ENCODE results near the gene OR6J1. TPM values are rescaled to one million over a fixed set of nuclear protein-coding genes. Genes with fewer than 3 reads are reported as not detected.

OR6J1 gene
- total and polyA plus RNA-seq, 2 of the 8 experiments (the other 6 are each of a cell fraction or from before 2014, with no cell fraction given) = not detected

DNA sequence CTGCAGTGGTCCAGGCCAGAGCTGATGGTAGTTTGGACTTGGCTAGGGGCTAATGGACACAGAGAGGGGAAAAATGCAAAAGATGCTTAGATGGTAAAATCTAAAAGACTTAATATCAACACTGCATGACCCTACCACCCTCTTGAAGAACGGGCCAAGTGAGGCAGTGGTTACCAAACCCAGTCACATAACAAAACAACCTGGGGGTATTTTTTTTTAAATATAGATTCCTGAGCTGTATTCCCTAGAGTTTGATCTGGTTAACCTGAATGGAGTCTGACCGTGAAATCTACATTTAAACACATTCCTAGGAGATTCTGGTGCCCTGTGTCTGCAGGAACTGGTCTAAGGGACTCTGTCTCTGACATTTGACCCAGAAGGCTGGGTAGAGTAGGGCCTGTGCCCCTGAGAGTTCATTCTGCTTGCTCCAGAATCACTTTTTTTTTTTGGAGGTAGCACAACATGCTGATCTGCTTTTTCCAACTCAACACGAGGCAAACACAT lies 30.4 kb downstream of the OR6J1 start:
- Histone ChIP-seq H2AK5ac (ENCODE audit: low read depth, low read length) (no peak overlapping the region; the same call in 1 of the 2 replicates), H2BK12ac (ENCODE audit: low read depth, low read length) (peak overlapping the region; percentile 5; the same call in 1 of the 2 replicates), H2BK5ac (ENCODE audit: low read depth, low read length) (no peak overlapping the region), H2BK15ac (ENCODE audit: low read length) (no peak overlapping the region), H3K36me3 (ENCODE audit: control insufficient read depth in 2 of 4, insufficient read depth in 4 of 4, low read length in 3 of 4) (peaks cover 5 to 20% (median 15%) of the 10 kb centered on the region in 4 experiments; a peak in 6 of 8 replicates), H3K4me1 (replicated peaks in 1 of 4; ENCODE audit: control insufficient read depth in 3 of 4, insufficient read depth in 4 of 4, low read length in 3 of 4) (peaks cover 0 to 8% (median under 1%) of the 10 kb centered on the region in 4 experiments; a peak in 3 of 7 replicates), H3K79me1 (ENCODE audit: low read depth, low read length) (no peaks in the 10 kb centered on the region), H3K18ac (ENCODE audit: extremely low read depth, low read length) (no peak overlapping the region), H3K9ac (replicated peaks in 1 of 4; ENCODE audit: extremely low read depth in 1 of 4, low read depth in 3 of 4, low read length in 3 of 4) (no peak overlapping the region), H3K4me2 (ENCODE audit: insufficient read depth in 1 of 2, low read depth in 2 of 2, low read length in 2 of 2) (no peak overlapping the region; a peak in 1 of 4 replicates), H3K56ac (replicated peaks; ENCODE audit: insufficient read length, low read depth, low read length) (no peak overlapping the region), H2BK120ac (replicated peaks; ENCODE audit: low read depth, low read length) (no peak overlapping the region), H4K91ac (replicated peaks; ENCODE audit: insufficient read length, low read length) (no peak overlapping the region), H3K27ac (ENCODE audit: low read depth, low read length) (no peak overlapping the region), H4K5ac (ENCODE audit: insufficient read length, low read depth, low read length) (no peak overlapping the region), H3K79me2 (ENCODE audit: control insufficient read depth in 1 of 2, insufficient read depth in 2 of 2, low read length in 2 of 2) (no peaks in the 10 kb centered on the region), H4K8ac (ENCODE audit: extremely low read depth, insufficient read depth, low read length) (no peak overlapping the region), H3K23ac (ENCODE audit: insufficient read length) (no peak overlapping the region), H3K14ac (ENCODE audit: insufficient read length) (no peak overlapping the region), H3K23me2 (ENCODE audit: low read depth, low read length) (no peaks in the 10 kb centered on the region), H2AFZ (ENCODE audit: low read length) (no peak overlapping the region), H4K20me1 (replicated peaks in 1 of 2; ENCODE audit: control insufficient read depth in 1 of 2, insufficient read depth in 2 of 2, low read length in 2 of 2) (no peaks in the 10 kb centered on the region), H3K4ac (replicated peaks; ENCODE audit: insufficient read length, low read depth, low read length) (no peak overlapping the region), H3K9me3 (ENCODE audit: insufficient read depth in 2 of 2, low read depth in 1 of 2, low read length in 1 of 2) (no peaks in the 10 kb centered on the region), H2BK20ac (ENCODE audit: low read length) (no peak overlapping the region), H3K27me3 (replicated peaks in 1 of 4; ENCODE audit: control insufficient read depth in 3 of 4, extremely low read depth in 1 of 4, insufficient read depth in 3 of 4, low read length in 3 of 4) (no peaks in the 10 kb centered on the region), H3K4me3 (ENCODE audit: extremely low read depth in 1 of 4, insufficient read depth in 2 of 4, low read depth in 3 of 4, low read length in 4 of 4) (no peak overlapping the region)
- no peak for FAIRE-seq
- 58% methylated on average over 3 of the region's 3 CpGs; no CpG with 5 or more reads in 1 of the 2 experiments for WGBS, 2 experiments (ENCODE audit: extremely low coverage in 1 of 2, insufficient coverage in 1 of 2, insufficient read length in 1 of 2, insufficient replicate concordance in 2 of 2, low coverage in 1 of 2, low lambda C conversion rate in 2 of 2, missing lambda C conversion rate in 1 of 2)
- DNase-seq (ENCODE audit: low read depth in 1 of 2, low spot score in 2 of 2) = no peak
- POLR2A ChIA-PET (ENCODE audit: partially characterized antibody) = interaction anchor here (0.9 kb wide), 1 partner anchor 15 kb away, joined by 3 read pairs; no protein-coding TSS in a partner anchor
- CTCF ChIA-PET (ENCODE audit: partially characterized antibody) = interaction anchor here (0.8 to 1.3 kb wide), 9 partner anchors 13 to 202 kb away, joined by 3 to 5 read pairs (median 4); partner anchors contain the start of genes ABHD4 and DAD1
- TF ChIP-seq MAFK (IDR thresholded peaks at IDR 0.05; ENCODE audit: low read depth, low read length) = no peak
- no peak for TF ChIP-seq BCL11A (IDR thresholded peaks at IDR 0.05; ENCODE audit: low read depth in 2 of 2, low read length in 2 of 2)
- no peak for TF ChIP-seq POU5F1 (IDR thresholded peaks at IDR 0.05; ENCODE audit: low read depth, low read length)
- no peak for TF ChIP-seq SUZ12 (IDR thresholded peaks at IDR 0.05; ENCODE audit: low read length)
- no peak for TF ChIP-seq JUND (IDR thresholded peaks at IDR 0.05; ENCODE audit: low read length)
- TF ChIP-seq SIX5 (IDR thresholded peaks at IDR 0.05; ENCODE audit: low read depth, low read length) = no peak
- TF ChIP-seq PHF8 (conservative IDR thresholded peaks at IDR 0.05; ENCODE audit: low read depth, low read length) = no peak
- no peak for TF ChIP-seq NANOG (IDR thresholded peaks at IDR 0.05; ENCODE audit: insufficient read depth, low read depth, low read length, poor library complexity, severe bottlenecking)
- no peak for TF ChIP-seq YY1 (IDR thresholded peaks at IDR 0.05; ENCODE audit: low read depth, low read length)
- TF ChIP-seq KDM5A (IDR thresholded peaks at IDR 0.05; ENCODE audit: low read length) = no peak
- TF ChIP-seq, protein P1, sequence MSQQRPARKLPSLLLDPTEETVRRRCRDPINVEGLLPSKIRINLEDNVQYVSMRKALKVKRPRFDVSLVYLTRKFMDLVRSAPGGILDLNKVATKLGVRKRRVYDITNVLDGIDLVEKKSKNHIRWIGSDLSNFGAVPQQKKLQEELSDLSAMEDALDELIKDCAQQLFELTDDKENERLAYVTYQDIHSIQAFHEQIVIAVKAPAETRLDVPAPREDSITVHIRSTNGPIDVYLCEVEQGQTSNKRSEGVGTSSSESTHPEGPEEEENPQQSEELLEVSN (IDR thresholded peaks at IDR 0.05) = no peak
- no peak for TF ChIP-seq BRCA1 (IDR thresholded peaks at IDR 0.05; ENCODE audit: low read depth, low read length)
- TF ChIP-seq RNF2 (IDR thresholded peaks at IDR 0.05; ENCODE audit: borderline replicate concordance, low read depth, low read length, missing control alignments, poor library complexity, severe bottlenecking) = no peak
